ENCODE results near the gene CELA3A. TPM values are rescaled to one million over a fixed set of nuclear protein-coding genes. Genes with fewer than 3 reads are reported as not detected.

Gene CELA3A
- total and polyA plus RNA-seq, 2 of the 13 experiments (the other 11 are each of a cell fraction or from before 2014, with no cell fraction given), result 0.09 TPM; not detected in 1

DNA sequence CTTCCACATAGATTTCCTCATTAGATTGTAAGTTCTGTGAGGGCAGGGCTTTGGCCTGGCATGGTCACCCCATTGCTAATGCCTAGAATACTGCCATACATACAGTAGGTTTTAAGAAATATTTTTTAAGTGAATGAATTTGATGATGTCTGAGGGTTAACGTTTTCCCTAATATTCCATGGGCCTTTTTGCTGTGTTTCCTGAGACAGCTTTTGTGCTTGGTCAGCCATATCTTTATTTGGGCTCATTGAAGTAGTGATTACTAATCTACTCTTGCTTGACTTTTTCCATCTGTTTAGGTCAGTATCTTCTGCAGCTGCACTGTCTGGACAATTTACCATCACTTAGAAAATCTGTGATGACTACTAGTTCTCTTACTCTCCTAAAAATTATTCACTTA is 54.6 kb downstream of the CELA3A start (continued):
- TF ChIP-seq SP1 (IDR thresholded peaks at IDR 0.05) (no peak), SP1 (CRISPR knock-in tag; IDR thresholded peaks at IDR 0.05) (no peak), ZNF546 (CRISPR knock-in tag; conservative IDR thresholded peaks at IDR 0.05) (no peak), MAFF (IDR thresholded peaks at IDR 0.05; ENCODE audit: low read depth, low read length) (0 out of 2 replicates have a peak, but pooled peaks have one; percentile 22), HMG20A (CRISPR knock-in tag; IDR thresholded peaks at IDR 0.05; ENCODE audit: borderline replicate concordance) (no peak), ZNF577 (CRISPR knock-in tag; IDR thresholded peaks at IDR 0.05; ENCODE audit: borderline replicate concordance, low read depth) (no peak), MAFK (conservative IDR thresholded peaks at IDR 0.05 in 1 of 2, IDR thresholded peaks at IDR 0.05 in 1 of 2; ENCODE audit: low read length in 2 of 2) (peak; percentile 16 to 41; a peak in 1 of 4 replicates)
- TF ChIP-seq, protein P1, sequence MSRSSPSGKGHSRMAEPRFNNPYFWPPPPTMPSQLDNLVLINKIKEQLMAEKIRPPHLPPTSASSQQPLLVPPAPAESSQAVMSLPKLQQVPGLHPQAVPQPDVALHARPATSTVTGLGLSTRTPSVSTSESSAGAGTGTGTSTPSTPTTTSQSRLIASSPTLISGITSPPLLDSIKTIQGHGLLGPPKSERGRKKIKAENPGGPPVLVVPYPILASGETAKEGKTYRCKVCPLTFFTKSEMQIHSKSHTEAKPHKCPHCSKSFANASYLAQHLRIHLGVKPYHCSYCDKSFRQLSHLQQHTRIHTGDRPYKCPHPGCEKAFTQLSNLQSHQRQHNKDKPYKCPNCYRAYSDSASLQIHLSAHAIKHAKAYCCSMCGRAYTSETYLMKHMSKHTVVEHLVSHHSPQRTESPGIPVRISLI (CRISPR knock-in tag; IDR thresholded peaks at IDR 0.05; ENCODE audit: borderline replicate concordance), result no peak

DNA sequence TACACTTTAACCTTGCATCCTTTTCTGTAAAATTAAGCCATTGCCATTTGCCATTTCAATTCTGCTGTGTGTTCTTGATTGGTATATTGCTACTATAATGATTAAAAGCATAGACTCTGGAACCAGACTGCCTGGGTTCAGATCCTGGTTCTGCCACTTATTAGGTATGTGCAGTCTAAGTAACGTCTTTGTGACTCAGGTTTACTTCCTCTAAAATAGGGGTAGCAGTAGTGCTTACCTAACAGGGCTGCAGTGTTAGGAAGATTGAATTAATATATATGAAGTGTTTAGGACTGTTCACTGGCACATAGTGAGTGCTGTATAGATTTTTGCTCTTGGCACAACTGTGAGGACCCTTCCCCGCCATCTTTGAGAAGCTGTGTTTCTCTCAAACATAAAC is 55.5 kb downstream of the CELA3A start:
- in situ Hi-C loops (cut with HindIII; ENCODE audit: extremely low pct_ligation_motif_present, low pct_unique_long_range_greater_than_20kb) (no loop called here), intact Hi-C loops (cut with micrococcal nuclease; ENCODE audit: unreplicated experiment) (no loop called here)
- FAIRE-seq (no peak), DNase-seq (ENCODE audit: low spot score) (no peak), ATAC-seq (no peak)
- BruUV-seq (replicated peaks), result no TSS peak
- Histone ChIP-seq H3K4me1 (ENCODE audit: insufficient read depth, low read length) (peaks cover 35% of the 10 kb centered on the region), H3K9ac (ENCODE audit: insufficient read depth, low read depth, low read length) (no peak overlapping the region), H3K4me3 (replicated peaks in 1 of 3; ENCODE audit: insufficient read depth in 1 of 3, low read depth in 2 of 3, low read length in 3 of 3) (no peak overlapping the region), H3K79me2 (ENCODE audit: insufficient read depth, low read length) (peaks cover 80% of the 10 kb centered on the region), H3K4me2 (ENCODE audit: low read depth, low read length) (no peak overlapping the region), H3K36me3 (replicated peaks in 1 of 2; ENCODE audit: control insufficient read depth in 1 of 2, insufficient read depth in 2 of 2, low read length in 2 of 2) (peaks cover 0 to 3% of the 10 kb centered on the region in 2 experiments; a peak in 1 of 5 replicates), H4K20me1 (ENCODE audit: insufficient read depth, low read length) (peaks cover 81% of the 10 kb centered on the region), H3K27me3 (ENCODE audit: control insufficient read depth in 1 of 2, insufficient read depth in 2 of 2, low read length in 2 of 2) (no peaks in the 10 kb centered on the region; a peak in 1 of 5 replicates), H3K27ac (ENCODE audit: extremely low read length, insufficient read depth, low read length) (no peak overlapping the region), H2AFZ (ENCODE audit: low read length) (no peak overlapping the region), H3K9me3 (ENCODE audit: low read length) (no peaks in the 10 kb centered on the region)
- ChIA-PET POLR2A (no interaction called here), CTCF (ENCODE audit: low intra/inter-chr PET ratio, low total read pairs) (no interaction called here)
- 90% methylated on average over 2 of the region's 2 CpGs for WGBS (ENCODE audit: low lambda C conversion rate)
- TF ChIP-seq ZNF121 (CRISPR knock-in tag; IDR thresholded peaks at IDR 0.05) (no peak), ZNF776 (CRISPR knock-in tag; IDR thresholded peaks at IDR 0.05) (no peak), SMYD3 (CRISPR knock-in tag; IDR thresholded peaks at IDR 0.05) (no peak), FOXC1 (CRISPR knock-in tag; IDR thresholded peaks at IDR 0.05; ENCODE audit: borderline replicate concordance) (no peak), PHF5A (CRISPR knock-in tag; IDR thresholded peaks at IDR 0.05; ENCODE audit: low read depth, unreplicated experiment) (no peak), TOPORS (CRISPR knock-in tag; IDR thresholded peaks at IDR 0.05) (no peak), ZNF3 (CRISPR knock-in tag; IDR thresholded peaks at IDR 0.05) (no peak), KDM2A (CRISPR knock-in tag; IDR thresholded peaks at IDR 0.05; ENCODE audit: borderline replicate concordance, low read depth) (no peak), GPN1 (CRISPR knock-in tag; IDR thresholded peaks at IDR 0.05; ENCODE audit: borderline replicate concordance) (no peak), ZBTB1 (CRISPR knock-in tag; IDR thresholded peaks at IDR 0.05; ENCODE audit: borderline replicate concordance) (no peak), DR1 (CRISPR knock-in tag; IDR thresholded peaks at IDR 0.05) (no peak), WIZ (CRISPR knock-in tag; IDR thresholded peaks at IDR 0.05) (no peak), ZSCAN25 (CRISPR knock-in tag; IDR thresholded peaks at IDR 0.05) (no peak), ZNF644 (CRISPR knock-in tag; IDR thresholded peaks at IDR 0.05; ENCODE audit: low read depth) (no peak)
- TF ChIP-seq, protein P2, sequence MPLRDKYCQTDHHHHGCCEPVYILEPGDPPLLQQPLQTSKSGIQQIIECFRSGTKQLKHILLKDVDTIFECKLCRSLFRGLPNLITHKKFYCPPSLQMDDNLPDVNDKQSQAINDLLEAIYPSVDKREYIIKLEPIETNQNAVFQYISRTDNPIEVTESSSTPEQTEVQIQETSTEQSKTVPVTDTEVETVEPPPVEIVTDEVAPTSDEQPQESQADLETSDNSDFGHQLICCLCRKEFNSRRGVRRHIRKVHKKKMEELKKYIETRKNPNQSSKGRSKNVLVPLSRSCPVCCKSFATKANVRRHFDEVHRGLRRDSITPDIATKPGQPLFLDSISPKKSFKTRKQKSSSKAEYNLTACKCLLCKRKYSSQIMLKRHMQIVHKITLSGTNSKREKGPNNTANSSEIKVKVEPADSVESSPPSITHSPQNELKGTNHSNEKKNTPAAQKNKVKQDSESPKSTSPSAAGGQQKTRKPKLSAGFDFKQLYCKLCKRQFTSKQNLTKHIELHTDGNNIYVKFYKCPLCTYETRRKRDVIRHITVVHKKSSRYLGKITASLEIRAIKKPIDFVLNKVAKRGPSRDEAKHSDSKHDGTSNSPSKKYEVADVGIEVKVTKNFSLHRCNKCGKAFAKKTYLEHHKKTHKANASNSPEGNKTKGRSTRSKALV (CRISPR knock-in tag; IDR thresholded peaks at IDR 0.05), result no peak
- TF ChIP-seq, protein P3, sequence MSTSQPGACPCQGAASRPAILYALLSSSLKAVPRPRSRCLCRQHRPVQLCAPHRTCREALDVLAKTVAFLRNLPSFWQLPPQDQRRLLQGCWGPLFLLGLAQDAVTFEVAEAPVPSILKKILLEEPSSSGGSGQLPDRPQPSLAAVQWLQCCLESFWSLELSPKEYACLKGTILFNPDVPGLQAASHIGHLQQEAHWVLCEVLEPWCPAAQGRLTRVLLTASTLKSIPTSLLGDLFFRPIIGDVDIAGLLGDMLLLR (CRISPR knock-in tag; IDR thresholded peaks at IDR 0.05), result no peak
